Vagina (tissue), 2 donors: Measurements from ENCODE around the gene SURF4.
"Not testable (repeated sequence)": the region's sequence is repeated elsewhere in the genome, so short reads cannot be mapped to it uniquely, and the experiment has no call there.

Experiments used
- CTCF ChIP-seq, 3 experiments: fragments of 450-650 bp in 2 of 3; fragments of 200-600 bp in 1 of 3; sonication (generic) in 1 of 3; IDR thresholded peaks; one replicate each; pipeline ENCODE4 v1.5.1; 2017 to 2019; ENCODE audit warnings: antibody characterized with exemption in 3 of 3, mild to moderate bottlenecking in 2 of 3, moderate library complexity in 2 of 3
- POLR2A ChIP-seq, 2 donors: fragments of 450-650 bp; IDR thresholded peaks; one replicate each; pipeline ENCODE4 v1.6.1; 2017; ENCODE audit warnings: antibody characterized with exemption in 2 of 2, mild to moderate bottlenecking in 2 of 2, moderate library complexity in 2 of 2
- POLR2AphosphoS5 ChIP-seq, 2 donors: sonication (generic); formaldehyde crosslinking; IDR thresholded peaks; one replicate each; pipeline ENCODE4 v1.9.0; 2017; ENCODE audit warnings: antibody characterized with exemption in 2 of 2, mild to moderate bottlenecking in 2 of 2, low read depth in 1 of 2; ENCODE audit not compliant: insufficient read depth in 1 of 2

- TF ChIP-seq CTCF (IDR thresholded peaks at IDR 0.05); POLR2A (IDR thresholded peaks at IDR 0.05); POLR2AphosphoS5 (IDR thresholded peaks at IDR 0.05; ENCODE audit: insufficient read depth in 1 of 2, low read depth in 1 of 2): not testable (repeated sequence)
Measured at GRCh38 chr9:133317551-133317950, 58.3 kb downstream of the SURF4 start.
